Astrocyte (in vitro differentiated cells and primary cell): ENCODE measurements around the gene CMTM8. TPM values are rescaled to one million over a fixed set of nuclear protein-coding genes. Genes with fewer than 3 reads are reported as not detected.
A peak's percentile ranks its signal among the peaks of the same experiment; 100 is the strongest.

ENCODE experiments used
- DNase-seq: peaks from one replicate; pipeline ENCODE4 v3.0.0-alpha.2; 2010; ENCODE audit warnings: low read depth
- FAIRE-seq: peaks from 2 replicates; lab custom pipeline; 2011; peaks lifted over from hg19 to GRCh38; lab: Jason Lieb, UNC
- H2AFZ ChIP-seq: 2 replicates; pipeline ENCODE4 v1.6.0; 2012; ENCODE audit warnings: low read depth, low read length, inconsistent platforms
- H3K27ac ChIP-seq: 2 replicates; pipeline ENCODE4 v1.5.1; 2011; ENCODE audit warnings: low read depth, low read length, inconsistent platforms
- H3K27me3 ChIP-seq: 2 replicates; pipeline ENCODE4 v1.6.0; 2011; ENCODE audit warnings: low read length, inconsistent platforms; ENCODE audit not compliant: insufficient read depth
- H3K36me3 ChIP-seq: 2 replicates; pipeline ENCODE4 v1.5.1; 2011; ENCODE audit warnings: low read length, inconsistent platforms; ENCODE audit not compliant: insufficient read depth
- H3K4me1 ChIP-seq: 2 replicates; pipeline ENCODE4 v1.5.1; 2011; ENCODE audit warnings: low read length, inconsistent platforms; ENCODE audit not compliant: insufficient read depth
- H3K4me2 ChIP-seq: 2 replicates; pipeline ENCODE4 v1.6.0; 2012; ENCODE audit warnings: low read length, inconsistent platforms
- H3K4me3 ChIP-seq: 2 replicates; pipeline ENCODE4 v1.5.1; 2011; ENCODE audit warnings: low read depth, mild to moderate bottlenecking, low read length, inconsistent platforms; ENCODE audit not compliant: insufficient read depth
- H3K79me2 ChIP-seq: 2 replicates; pipeline ENCODE4 v1.6.0; 2012; ENCODE audit warnings: mild to moderate bottlenecking, low read length, inconsistent platforms; ENCODE audit not compliant: insufficient read depth
- H3K9ac ChIP-seq: 2 replicates; pipeline ENCODE4 v1.6.0; 2012; ENCODE audit warnings: mild to moderate bottlenecking, low read length, inconsistent platforms
- H3K9me3 ChIP-seq: 2 replicates; pipeline ENCODE4 v1.5.1; 2012; ENCODE audit warnings: low read depth, mild to moderate bottlenecking, low read length, inconsistent platforms; ENCODE audit not compliant: insufficient read depth
- H4K20me1 ChIP-seq: 2 replicates; pipeline ENCODE4 v1.6.0; 2012; ENCODE audit warnings: low read length, inconsistent platforms; ENCODE audit not compliant: insufficient read depth
- H3K27ac Mint-ChIP-seq: one replicate; pipeline ENCODE4 v1.8.0; 2021; ENCODE audit warnings: mild to moderate bottlenecking, mixed read lengths; ENCODE audit not compliant: unreplicated experiment
- H3K27me3 Mint-ChIP-seq: one replicate; pipeline ENCODE4 v1.8.0; 2021; ENCODE audit warnings: low read depth, mixed read lengths; ENCODE audit not compliant: unreplicated experiment
- H3K36me3 Mint-ChIP-seq: one replicate; pipeline ENCODE4 v1.8.0; 2021; ENCODE audit warnings: low read depth, mixed read lengths; ENCODE audit not compliant: unreplicated experiment
- H3K4me1 Mint-ChIP-seq: one replicate; pipeline ENCODE4 v1.8.0; 2021; ENCODE audit warnings: low read depth, mixed read lengths; ENCODE audit not compliant: unreplicated experiment
- H3K4me3 Mint-ChIP-seq: one replicate; pipeline ENCODE4 v1.8.0; 2021; ENCODE audit warnings: mild to moderate bottlenecking, moderate library complexity, mixed read lengths; ENCODE audit not compliant: unreplicated experiment
- H3K9me3 Mint-ChIP-seq: one replicate; pipeline ENCODE4 v1.8.0; 2021; ENCODE audit warnings: mild to moderate bottlenecking, mixed read lengths; ENCODE audit not compliant: unreplicated experiment
- EZH2 ChIP-seq: IDR thresholded peaks from 2 replicates; pipeline ENCODE4 v1.6.1; 2012; ENCODE audit warnings: mild to moderate bottlenecking, low read length, inconsistent platforms; ENCODE audit not compliant: insufficient read depth
- total RNA-seq: library from RNA; stranded (reverse); gene quantifications from 2 replicates; pipeline ENCODE4 v1.2.1, GENCODE V29; 2021
- TF ChIP-seq, protein P1 (sequence below): IDR thresholded peaks from 2 replicates; pipeline ENCODE4 v1.5.1; 2011; ENCODE audit warnings: low read depth, mild to moderate bottlenecking, inconsistent platforms, low read length, moderate library complexity; ENCODE audit not compliant: insufficient read depth

The CMTM8 gene
- total RNA-seq, 1 donor from 2014 or later = 1.6 TPM

DNA sequence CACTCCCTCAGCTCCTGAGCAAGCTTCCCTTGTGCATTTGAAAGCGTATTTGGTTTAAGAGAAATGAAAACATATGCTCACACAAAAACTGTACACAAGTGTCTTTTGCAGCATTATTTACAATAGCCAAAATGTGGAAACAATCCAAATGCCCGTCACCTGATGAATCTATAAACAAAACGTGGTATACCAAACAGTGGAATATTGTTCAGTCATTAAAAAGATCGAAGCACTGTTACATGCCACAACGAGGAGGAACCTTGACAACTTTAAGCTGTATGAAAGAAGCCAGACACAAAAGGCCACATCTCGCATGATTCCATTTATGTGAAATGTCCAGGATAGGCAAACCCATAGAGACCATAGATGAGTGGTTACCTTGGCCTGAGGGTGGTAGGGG is 81.6 kb downstream of the CMTM8 start:
- no peaks in the 10 kb centered on the region for H3K79me2 ChIP-seq
- FAIRE-seq (no peak), DNase-seq (no peak)
- H3K36me3 Mint-ChIP-seq = peaks cover 3% of the 10 kb centered on the region
- no peaks in the 10 kb centered on the region for H3K9me3 Mint-ChIP-seq
- H2AFZ ChIP-seq = no peak overlapping the region
- no peaks in the 10 kb centered on the region for H3K36me3 ChIP-seq
- H3K4me3 ChIP-seq = no peak overlapping the region
- no peak overlapping the region for H3K4me3 Mint-ChIP-seq
- no peaks in the 10 kb centered on the region for H3K4me1 ChIP-seq
- H4K20me1 ChIP-seq = no peaks in the 10 kb centered on the region
- no peaks in the 10 kb centered on the region for H3K9me3 ChIP-seq
- H3K27me3 Mint-ChIP-seq = peaks cover 8% of the 10 kb centered on the region
- no peaks in the 10 kb centered on the region for H3K4me1 Mint-ChIP-seq
- no peak overlapping the region for H3K4me2 ChIP-seq
- no peak overlapping the region for H3K9ac ChIP-seq
- H3K27ac ChIP-seq = no peak overlapping the region
- no peak overlapping the region for H3K27ac Mint-ChIP-seq
- TF ChIP-seq EZH2 = no peak
- TF ChIP-seq, protein P1, sequence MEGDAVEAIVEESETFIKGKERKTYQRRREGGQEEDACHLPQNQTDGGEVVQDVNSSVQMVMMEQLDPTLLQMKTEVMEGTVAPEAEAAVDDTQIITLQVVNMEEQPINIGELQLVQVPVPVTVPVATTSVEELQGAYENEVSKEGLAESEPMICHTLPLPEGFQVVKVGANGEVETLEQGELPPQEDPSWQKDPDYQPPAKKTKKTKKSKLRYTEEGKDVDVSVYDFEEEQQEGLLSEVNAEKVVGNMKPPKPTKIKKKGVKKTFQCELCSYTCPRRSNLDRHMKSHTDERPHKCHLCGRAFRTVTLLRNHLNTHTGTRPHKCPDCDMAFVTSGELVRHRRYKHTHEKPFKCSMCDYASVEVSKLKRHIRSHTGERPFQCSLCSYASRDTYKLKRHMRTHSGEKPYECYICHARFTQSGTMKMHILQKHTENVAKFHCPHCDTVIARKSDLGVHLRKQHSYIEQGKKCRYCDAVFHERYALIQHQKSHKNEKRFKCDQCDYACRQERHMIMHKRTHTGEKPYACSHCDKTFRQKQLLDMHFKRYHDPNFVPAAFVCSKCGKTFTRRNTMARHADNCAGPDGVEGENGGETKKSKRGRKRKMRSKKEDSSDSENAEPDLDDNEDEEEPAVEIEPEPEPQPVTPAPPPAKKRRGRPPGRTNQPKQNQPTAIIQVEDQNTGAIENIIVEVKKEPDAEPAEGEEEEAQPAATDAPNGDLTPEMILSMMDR = no peak
- H3K27me3 ChIP-seq = peaks cover 5% of the 10 kb centered on the region

DNA sequence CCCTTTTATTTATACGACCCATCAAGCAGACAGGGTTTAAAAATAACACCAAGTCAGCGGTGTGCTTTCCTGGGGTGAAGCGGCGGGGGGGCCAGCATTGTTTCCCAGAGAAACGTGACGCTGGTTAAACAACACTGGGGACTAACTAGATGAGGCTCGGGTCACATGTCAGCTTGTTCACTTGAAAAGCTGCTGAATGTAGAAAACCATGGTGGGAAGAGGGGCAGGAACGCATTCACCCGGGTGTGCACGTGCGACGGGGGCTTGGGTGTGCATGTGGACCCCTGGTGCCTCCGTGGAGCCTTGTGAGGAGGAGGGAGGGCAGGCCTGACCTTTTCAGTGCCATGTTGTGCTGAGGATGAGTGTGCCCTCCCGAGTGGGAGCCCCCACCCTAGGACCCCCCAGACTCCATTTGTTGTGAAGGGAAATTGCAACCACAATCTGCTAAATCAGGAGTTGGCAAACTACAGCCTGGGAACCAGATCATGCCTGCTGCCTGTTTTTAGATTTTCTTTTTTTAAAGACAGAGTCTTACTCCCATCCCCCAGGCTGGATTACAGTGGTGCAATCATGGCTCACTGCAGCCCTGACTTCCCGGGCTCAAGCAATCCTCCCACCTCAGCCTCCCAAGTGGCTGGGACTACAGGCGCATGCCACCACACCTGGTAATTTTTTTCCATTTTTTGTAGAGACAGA is 82.8 kb downstream of the CMTM8 start:
- FAIRE-seq (no peak), DNase-seq (no peak)
- no peaks in the 10 kb centered on the region for H4K20me1 ChIP-seq
- H3K4me3 ChIP-seq = no peak overlapping the region
- H3K36me3 Mint-ChIP-seq = peaks cover 3% of the 10 kb centered on the region
- no peak overlapping the region for H3K9ac ChIP-seq
- peaks cover 5% of the 10 kb centered on the region for H3K27me3 ChIP-seq
- no peaks in the 10 kb centered on the region for H3K36me3 ChIP-seq
- H3K27ac ChIP-seq = no peak overlapping the region
- H2AFZ ChIP-seq = peak overlapping the region; percentile 9
- peaks cover 8% of the 10 kb centered on the region for H3K27me3 Mint-ChIP-seq
- no peaks in the 10 kb centered on the region for H3K9me3 Mint-ChIP-seq
- no peaks in the 10 kb centered on the region for H3K79me2 ChIP-seq
- no peak overlapping the region for H3K27ac Mint-ChIP-seq
- no peaks in the 10 kb centered on the region for H3K4me1 ChIP-seq
- H3K4me1 Mint-ChIP-seq = no peaks in the 10 kb centered on the region
- H3K4me2 ChIP-seq = no peak overlapping the region
- no peak for TF ChIP-seq EZH2
- TF ChIP-seq, protein P1 = no peak
- H3K9me3 ChIP-seq = no peaks in the 10 kb centered on the region
- no peak overlapping the region for H3K4me3 Mint-ChIP-seq

DNA sequence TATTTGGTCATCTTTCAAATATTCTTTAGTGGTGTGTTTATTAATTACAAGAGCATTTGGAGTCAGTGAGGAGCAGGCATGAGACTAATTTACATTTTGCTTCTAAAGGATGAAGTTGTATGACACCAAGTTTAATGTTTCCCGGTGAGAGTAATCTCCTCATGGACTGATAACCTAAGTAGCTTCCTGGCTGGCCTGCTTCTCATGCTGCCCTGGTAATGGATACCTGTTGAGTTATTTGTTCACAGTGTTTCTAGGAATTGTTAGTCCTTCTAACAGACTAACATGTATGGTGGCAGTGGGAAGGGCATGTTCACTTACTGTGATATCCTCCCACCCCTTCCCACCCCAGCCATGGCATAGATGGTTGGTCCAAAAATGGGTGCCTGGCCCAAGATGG is 83.8 kb downstream of the CMTM8 start:
- Histone ChIP-seq H3K27me3 (peaks cover 5% of the 10 kb centered on the region), H3K4me3 (no peak overlapping the region), H4K20me1 (no peaks in the 10 kb centered on the region), H3K36me3 (no peaks in the 10 kb centered on the region), H3K4me1 (no peaks in the 10 kb centered on the region), H2AFZ (no peak overlapping the region), H3K27ac (no peak overlapping the region), H3K79me2 (no peaks in the 10 kb centered on the region), H3K9ac (no peak overlapping the region), H3K4me2 (no peak overlapping the region), H3K9me3 (no peaks in the 10 kb centered on the region)
- Mint-ChIP-seq H3K27me3 (peaks cover 8% of the 10 kb centered on the region), H3K9me3 (no peaks in the 10 kb centered on the region), H3K4me1 (no peaks in the 10 kb centered on the region), H3K36me3 (peaks cover 3% of the 10 kb centered on the region), H3K4me3 (no peak overlapping the region), H3K27ac (no peak overlapping the region)
- FAIRE-seq = no peak
- DNase-seq = no peak
- TF ChIP-seq, protein P1 = no peak
- TF ChIP-seq EZH2 = no peak
